NB4 (cell line): Measurements from ENCODE around the gene NOTCH3.

ENCODE experiments used
- DNase-seq: peaks from one replicate; pipeline ENCODE4 v3.0.0; 2010; ENCODE audit warnings: low read depth
- H3K4me3 ChIP-seq: one replicate; pipeline ENCODE4 v1.5.1; 2011; ENCODE audit warnings: mild to moderate bottlenecking, low read depth, low read length, moderate library complexity
- MYC ChIP-seq: IDR thresholded peaks from 2 replicates; pipeline ENCODE4 v1.6.1; 2011; ENCODE audit warnings: low read depth, low read length
- POLR2A ChIP-seq: IDR thresholded peaks from 2 replicates; pipeline ENCODE4 v1.6.1; 2011; ENCODE audit warnings: mild to moderate bottlenecking; ENCODE audit not compliant: insufficient read length; ENCODE audit errors: extremely low read depth
- TF ChIP-seq, protein P1 (sequence below): IDR thresholded peaks from one replicate; pipeline ENCODE4 v1.5.1; 2012; ENCODE audit warnings: low read depth, low read length
- TF ChIP-seq, protein P2 (sequence below): IDR thresholded peaks from 2 replicates; pipeline ENCODE4 v1.6.1; 2011; ENCODE audit warnings: low read depth, low read length

Gene NOTCH3

DNA sequence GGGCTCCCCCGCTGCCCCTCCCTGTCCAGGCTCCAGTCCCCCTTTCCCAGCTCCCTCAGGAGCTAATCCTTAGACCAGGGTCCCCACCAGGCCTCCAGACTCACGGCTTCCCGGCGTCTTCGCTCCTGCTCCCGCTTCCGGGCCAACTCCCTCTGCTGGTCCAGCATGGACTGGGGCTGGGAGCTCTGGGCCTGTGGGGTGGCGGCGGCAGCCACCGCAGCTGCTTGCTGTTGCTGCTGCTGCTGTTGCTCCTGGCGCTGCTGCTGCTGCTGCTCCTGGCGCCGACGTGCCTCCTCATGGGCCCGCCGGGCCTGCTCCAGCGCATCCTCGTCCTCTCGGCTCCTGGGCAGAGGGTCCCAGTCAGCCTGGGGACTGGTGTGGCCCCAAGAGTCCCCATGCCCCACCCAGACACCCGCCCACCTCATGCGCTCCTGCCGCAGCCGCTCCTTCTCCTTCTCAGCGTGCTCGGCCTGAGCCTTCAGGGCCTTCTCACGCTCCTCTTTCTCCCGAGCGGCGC, 37.9 kb upstream of the NOTCH3 start:
- DNase-seq, result no peak

DNA sequence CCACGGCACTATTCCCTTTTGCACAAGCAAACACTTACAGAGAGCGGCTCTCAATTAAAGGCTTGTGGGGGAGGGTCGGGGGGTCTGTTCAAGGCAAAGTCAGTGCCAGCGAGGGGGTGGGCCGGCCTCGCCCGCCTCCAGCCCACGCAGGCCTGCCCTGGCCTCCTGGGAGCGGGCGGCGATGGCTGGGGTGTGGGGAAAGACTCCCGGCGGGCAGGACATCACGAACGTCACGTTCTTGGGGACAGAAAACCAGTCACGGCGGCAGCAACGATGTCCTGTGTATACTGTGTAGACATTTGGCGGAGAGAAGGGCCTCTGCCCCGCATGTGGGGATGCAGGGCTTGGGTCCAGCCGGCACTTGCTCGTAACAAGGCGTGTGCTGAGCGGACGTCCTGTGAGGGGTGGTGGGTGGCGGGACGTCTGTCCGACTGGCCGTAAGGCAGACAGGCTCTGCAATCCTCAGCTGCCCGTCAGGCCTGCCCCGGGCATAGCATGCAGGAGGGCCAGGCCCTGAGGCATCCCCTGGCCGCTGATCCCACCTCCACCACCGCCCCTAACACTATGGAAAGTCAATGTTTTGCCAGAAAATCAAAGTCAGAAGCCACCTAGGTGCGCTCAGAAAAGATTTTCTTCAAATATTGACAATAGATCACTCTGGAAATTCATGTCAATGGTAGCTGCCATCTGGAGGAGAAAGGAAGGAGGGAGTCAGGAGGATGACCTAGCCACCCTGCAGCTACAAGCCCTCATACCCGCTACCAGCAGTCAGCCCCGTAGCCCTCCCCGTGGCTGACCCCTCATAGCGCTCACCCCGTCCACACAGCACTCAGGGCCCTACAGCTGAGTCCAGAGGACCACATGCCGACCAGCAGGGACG, 37.2 kb upstream of the NOTCH3 start:
- no peak overlapping the region for H3K4me3 ChIP-seq
- DNase-seq, result no peak
- TF ChIP-seq POLR2A, result no peak
- no peak for TF ChIP-seq MYC
- TF ChIP-seq, protein P1, sequence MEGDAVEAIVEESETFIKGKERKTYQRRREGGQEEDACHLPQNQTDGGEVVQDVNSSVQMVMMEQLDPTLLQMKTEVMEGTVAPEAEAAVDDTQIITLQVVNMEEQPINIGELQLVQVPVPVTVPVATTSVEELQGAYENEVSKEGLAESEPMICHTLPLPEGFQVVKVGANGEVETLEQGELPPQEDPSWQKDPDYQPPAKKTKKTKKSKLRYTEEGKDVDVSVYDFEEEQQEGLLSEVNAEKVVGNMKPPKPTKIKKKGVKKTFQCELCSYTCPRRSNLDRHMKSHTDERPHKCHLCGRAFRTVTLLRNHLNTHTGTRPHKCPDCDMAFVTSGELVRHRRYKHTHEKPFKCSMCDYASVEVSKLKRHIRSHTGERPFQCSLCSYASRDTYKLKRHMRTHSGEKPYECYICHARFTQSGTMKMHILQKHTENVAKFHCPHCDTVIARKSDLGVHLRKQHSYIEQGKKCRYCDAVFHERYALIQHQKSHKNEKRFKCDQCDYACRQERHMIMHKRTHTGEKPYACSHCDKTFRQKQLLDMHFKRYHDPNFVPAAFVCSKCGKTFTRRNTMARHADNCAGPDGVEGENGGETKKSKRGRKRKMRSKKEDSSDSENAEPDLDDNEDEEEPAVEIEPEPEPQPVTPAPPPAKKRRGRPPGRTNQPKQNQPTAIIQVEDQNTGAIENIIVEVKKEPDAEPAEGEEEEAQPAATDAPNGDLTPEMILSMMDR, result no peak

More for the DNA sequence above, 37.9 kb upstream of the NOTCH3 start:
- H3K4me3 ChIP-seq, result no peak overlapping the region
- TF ChIP-seq POLR2A, result no peak
- TF ChIP-seq, protein P2, sequence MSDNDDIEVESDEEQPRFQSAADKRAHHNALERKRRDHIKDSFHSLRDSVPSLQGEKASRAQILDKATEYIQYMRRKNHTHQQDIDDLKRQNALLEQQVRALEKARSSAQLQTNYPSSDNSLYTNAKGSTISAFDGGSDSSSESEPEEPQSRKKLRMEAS, result no peak
- no peak for TF ChIP-seq MYC
- TF ChIP-seq, protein P1, result no peak

DNA sequence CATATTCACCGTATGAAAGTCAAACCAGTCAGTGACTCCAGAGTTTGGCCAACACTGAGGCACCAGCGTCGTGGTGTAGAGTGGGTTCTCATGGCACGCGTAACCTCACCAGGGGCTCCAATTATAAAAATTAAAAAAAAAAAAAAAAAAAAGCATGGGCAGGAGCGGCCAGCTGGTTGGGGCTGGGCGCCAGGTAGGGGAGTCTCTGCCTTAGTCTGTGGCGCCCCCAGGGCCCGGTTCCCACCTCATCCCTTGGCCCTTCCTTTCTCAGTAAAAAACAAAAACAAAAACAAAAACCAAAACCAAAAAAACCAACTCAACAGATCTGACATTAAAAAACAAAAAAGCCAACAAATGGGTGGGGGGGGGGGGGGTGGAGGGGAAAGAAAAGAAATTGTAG, 36.1 kb upstream of the NOTCH3 start:
- no peak for DNase-seq
- TF ChIP-seq, protein P1, result no peak
- H3K4me3 ChIP-seq, result no peak overlapping the region

DNA sequence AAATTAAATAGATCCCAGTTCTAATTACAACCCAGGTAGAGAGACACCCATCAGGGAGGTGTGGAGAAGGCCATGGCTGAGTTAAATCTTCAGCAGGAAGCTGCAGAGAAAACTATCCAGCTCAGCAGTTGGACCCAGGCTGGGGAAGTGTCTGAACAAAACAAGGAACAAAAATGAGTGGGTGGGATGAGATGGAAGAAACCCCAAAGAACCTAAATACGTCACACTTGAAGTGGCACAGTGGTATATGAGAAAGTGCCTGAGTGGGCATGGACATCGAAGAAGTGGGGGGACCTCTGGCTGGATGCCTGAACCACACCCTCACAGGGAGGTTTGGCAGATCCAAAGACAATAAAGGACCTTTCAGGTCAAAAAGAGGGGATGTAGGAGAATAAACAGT, 35.0 kb upstream of the NOTCH3 start:
- DNase-seq, result no peak

DNA sequence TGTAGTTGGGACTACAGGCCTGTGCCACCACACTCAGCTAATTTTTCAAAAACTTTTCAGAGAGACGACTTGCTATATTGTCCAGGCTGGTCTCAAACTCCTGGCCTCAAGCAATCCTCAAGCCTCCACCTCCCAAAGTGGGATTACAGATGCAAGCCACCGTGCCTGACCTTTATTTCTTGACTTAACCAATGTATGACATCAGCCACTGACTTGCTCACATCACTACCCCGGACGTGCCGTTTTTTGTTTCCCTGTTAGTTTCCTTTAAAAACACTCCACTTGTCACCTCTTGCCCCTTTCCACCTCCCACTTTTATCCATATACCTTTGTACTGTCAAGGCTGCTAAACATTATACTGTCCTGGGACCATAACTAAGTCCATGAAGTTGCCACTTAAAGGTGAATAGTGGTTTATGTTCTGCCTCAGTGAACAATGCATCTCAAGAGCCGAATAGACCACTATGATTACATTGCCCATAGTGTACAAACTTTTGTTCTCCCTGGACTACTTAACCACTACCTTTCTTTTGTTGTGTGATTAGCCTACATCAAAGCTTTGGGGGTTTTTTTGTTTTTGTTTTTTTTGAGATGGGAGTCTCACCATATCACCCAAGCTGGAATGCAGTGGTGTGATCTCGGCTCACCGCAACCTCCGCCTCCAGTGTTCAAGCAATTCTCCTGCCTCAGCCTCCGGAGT, 33.8 kb upstream of the NOTCH3 start:
- no peak for DNase-seq
- no peak overlapping the region for H3K4me3 ChIP-seq
- TF ChIP-seq MYC, result no peak
- TF ChIP-seq POLR2A, result no peak

More for the DNA sequence above, 35.0 kb upstream of the NOTCH3 start:
- H3K4me3 ChIP-seq, result no peak overlapping the region
- TF ChIP-seq MYC (no peak), POLR2A (no peak)
- TF ChIP-seq, protein P2, result no peak
- TF ChIP-seq, protein P1, result no peak

DNA sequence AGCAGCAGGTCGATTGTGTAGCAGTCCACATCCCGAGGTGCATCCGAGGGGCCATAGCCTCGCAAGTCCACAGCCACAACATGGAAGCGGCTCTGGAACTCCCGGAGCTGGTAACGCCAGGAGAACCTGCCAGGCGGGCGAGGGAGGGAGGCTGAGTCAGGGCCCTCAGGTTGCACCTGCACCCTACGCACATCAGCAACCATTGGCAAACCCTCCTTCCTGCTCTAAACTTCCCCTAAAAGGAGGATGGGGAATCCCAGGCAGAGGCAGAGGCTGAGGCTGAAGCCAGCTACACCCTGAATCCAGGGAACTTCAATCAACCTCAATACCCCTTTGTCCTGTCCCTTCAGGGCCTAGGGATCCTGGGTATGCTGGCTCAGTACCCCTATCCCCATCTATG, 30.5 kb upstream of the NOTCH3 start:
- TF ChIP-seq MYC, result no peak
- no peak for TF ChIP-seq POLR2A
- TF ChIP-seq, protein P2, result no peak
- TF ChIP-seq, protein P1, result no peak
- DNase-seq, result no peak
- no peak overlapping the region for H3K4me3 ChIP-seq
